Left ventricle myocardium inferior (tissue), 1 donor: Measurements from ENCODE around the gene ACSF3. TPM values are rescaled to one million over a fixed set of nuclear protein-coding genes. Genes with fewer than 3 reads are reported as not detected.

Experiments used
- DNase-seq: peaks from one replicate; pipeline ENCODE4 v3.0.0-alpha.2; 2020
- H3K27ac ChIP-seq: fragments of 200-600 bp; replicated peaks from 2 replicates; pipeline ENCODE4 v1.8.0; 2021
- H3K27me3 ChIP-seq: fragments of 200-600 bp; 2 replicates; pipeline ENCODE4 v1.8.0; 2021; ENCODE audit warnings: low read depth
- H3K36me3 ChIP-seq: fragments of 200-600 bp; 2 replicates; pipeline ENCODE4 v1.8.0; 2021
- H3K4me1 ChIP-seq: fragments of 200-600 bp; 2 replicates; pipeline ENCODE4 v1.8.0; 2021
- H3K4me3 ChIP-seq: fragments of 200-600 bp; 2 replicates; pipeline ENCODE4 v1.8.0; 2021; ENCODE audit warnings: mild to moderate bottlenecking, moderate library complexity
- H3K9me3 ChIP-seq: fragments of 200-600 bp; replicated peaks from 2 replicates; pipeline ENCODE4 v1.8.0; 2021
- intact Hi-C: fragments of 100-400 bp; cut with micrococcal nuclease; formaldehyde crosslinking; loops from one replicate; pipeline ENCODE4 v1.11.0; 2022
- total RNA-seq: library from RNA; stranded (reverse); fragmentation: NEBNext Ultra II Directional; extraction: Animal tissue kit (Norgen Biotek cat#: 25700); gene quantifications from one replicate; pipeline ENCODE4 v1.2.1, GENCODE V29; 2021
- TF ChIP-seq, protein P1 (sequence below): fragments of 200-600 bp; IDR thresholded peaks from 2 replicates; pipeline ENCODE4 v1.8.0; 2021; ENCODE audit warnings: antibody characterized with exemption, mild to moderate bottlenecking, borderline replicate concordance
- donor health status: DM: no; HTN: yes; CAD: no; lungs with severe emphysema.

The ACSF3 gene
- total RNA-seq, 1 donor from 2014 or later: 16.7 TPM

DNA sequence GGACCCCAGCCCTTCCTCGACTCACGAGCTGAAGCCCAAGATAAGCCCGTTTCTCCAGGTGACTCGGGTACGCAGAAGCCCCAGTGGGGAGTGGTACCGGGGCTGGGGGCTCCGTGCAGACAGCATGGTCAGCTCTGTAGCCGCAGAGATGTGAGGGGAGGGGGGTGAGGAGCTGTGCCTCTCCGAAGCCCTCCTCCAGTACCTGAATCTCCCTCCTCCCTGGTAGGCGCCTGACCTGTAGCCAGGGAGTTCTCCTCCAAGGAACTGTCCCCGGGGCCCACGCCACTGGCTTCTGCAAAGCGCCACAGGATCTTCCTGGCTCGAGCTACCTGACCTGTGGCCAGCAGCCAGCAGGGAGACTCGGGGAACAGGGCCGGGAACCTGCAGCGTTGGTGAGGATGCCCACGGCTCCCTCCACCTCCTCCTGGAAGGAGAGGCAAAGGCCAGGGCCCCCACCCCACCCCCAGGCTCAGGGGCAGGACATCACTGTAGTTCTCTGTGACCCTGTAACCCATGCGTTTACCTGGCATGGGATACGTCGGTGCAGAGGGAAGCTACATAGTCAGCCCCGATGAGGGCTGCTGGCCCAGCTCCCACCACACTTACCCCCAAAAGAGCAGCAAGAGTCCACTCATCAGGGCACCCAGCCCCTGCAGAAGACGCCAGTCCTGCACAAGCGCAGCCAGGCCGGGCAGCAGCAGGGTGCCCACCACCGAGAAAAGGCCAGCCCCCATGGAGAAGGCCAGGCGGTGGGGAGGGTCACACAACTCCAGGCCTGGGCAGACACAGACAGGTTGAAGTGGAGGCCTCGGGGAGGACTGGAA, 105.0 kb downstream of the ACSF3 start:
- DNase-seq: no peak
- peaks cover 16% of the 10 kb centered on the region for H3K4me1 ChIP-seq
- intact Hi-C loops: no loop called here
- H3K36me3 ChIP-seq: no peaks in the 10 kb centered on the region
- no peak overlapping the region for H3K27ac ChIP-seq
- H3K27me3 ChIP-seq: peaks cover 69% of the 10 kb centered on the region
- peaks cover 4% of the 10 kb centered on the region for H3K9me3 ChIP-seq
- no peak overlapping the region for H3K4me3 ChIP-seq
- TF ChIP-seq, protein P1, sequence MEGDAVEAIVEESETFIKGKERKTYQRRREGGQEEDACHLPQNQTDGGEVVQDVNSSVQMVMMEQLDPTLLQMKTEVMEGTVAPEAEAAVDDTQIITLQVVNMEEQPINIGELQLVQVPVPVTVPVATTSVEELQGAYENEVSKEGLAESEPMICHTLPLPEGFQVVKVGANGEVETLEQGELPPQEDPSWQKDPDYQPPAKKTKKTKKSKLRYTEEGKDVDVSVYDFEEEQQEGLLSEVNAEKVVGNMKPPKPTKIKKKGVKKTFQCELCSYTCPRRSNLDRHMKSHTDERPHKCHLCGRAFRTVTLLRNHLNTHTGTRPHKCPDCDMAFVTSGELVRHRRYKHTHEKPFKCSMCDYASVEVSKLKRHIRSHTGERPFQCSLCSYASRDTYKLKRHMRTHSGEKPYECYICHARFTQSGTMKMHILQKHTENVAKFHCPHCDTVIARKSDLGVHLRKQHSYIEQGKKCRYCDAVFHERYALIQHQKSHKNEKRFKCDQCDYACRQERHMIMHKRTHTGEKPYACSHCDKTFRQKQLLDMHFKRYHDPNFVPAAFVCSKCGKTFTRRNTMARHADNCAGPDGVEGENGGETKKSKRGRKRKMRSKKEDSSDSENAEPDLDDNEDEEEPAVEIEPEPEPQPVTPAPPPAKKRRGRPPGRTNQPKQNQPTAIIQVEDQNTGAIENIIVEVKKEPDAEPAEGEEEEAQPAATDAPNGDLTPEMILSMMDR: no peak

DNA sequence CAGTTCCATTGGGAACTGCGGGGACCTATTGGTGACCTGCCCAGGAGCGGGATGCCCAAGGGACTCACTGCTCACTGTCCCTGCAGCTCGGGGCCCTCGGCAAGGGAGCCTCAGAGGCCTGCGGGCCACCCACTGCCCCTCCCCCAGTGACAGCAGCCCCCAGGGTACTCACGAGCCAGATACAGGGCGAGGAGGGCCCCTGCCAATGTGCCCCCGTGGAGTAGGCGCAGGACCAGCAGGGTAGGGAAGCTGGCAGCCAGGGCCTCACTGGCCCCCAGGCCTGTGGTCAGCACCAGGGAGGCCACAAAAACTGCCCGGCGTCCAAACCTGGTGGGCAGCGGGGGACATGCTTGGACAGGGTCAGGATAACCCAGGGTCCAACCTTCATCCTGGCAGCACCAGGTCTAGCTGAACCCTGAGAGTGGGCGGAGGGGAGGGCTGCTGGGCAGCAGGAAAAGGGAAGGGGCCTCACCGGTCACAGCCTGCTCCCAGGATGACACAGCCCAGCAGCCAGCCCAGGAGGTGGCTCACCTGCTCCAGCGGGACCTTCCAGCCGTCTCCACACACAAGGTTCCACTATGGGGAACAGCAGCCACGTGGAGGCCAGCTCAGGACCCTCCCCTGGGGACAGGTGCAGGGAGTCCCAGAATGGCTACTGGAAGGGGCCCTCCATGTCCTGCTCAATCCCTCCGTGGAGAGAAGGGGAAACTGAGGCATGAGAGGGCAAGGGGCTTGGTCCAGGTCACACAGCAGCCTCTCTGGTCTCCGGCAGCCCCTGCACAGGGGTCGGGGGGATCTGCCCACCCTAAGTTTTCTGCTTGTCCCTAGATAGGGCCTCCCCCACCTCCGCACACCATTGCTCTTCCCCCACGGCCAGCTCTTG, 105.8 kb downstream of the ACSF3 start:
- Histone ChIP-seq H3K4me1 (peaks cover 16% of the 10 kb centered on the region), H3K9me3 (peaks cover 4% of the 10 kb centered on the region), H3K27me3 (peaks cover 77% of the 10 kb centered on the region), H3K36me3 (no peaks in the 10 kb centered on the region), H3K4me3 (no peak overlapping the region), H3K27ac (no peak overlapping the region)
- DNase-seq: no peak
- intact Hi-C loops: no loop called here
- TF ChIP-seq, protein P1: no peak

DNA sequence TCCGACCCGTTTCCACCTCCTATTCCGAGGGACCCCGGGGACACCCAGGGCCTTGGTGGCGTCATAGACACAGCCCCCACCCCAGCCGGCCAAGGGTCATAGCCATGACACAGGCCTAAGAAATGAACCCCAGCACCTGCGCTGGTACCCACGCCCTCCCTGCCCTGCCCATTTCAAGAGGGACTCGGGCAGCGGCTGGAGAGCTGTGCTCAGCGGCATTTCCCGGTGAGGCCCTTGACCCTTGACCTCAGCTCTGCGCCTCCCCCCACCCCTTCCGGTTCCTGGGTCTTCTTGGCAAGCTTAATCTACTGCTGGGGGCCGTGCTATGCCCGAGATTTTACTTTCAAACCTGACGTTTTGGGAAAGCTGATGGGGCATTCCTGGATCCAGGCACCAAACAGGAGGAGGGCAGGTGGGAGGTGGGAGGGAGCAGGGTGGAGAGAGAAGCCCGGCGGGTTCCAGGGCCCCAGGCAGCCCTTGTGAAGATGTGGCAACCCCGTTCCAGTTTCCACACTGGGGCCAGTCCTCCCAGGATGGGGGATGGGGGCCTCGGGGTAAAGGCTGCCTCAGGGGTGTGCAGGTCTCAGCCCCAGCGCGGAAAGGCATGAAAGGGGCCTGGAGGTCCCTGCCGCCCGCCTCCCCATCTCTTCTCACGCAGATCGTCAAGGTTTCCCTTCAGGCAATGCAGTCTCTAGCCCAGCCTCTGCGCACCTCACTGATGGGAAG, 106.6 kb downstream of the ACSF3 start, which contains the start of gene SLC22A31:
TSS of gene SLC22A31 (minus strand) at position 414 of the 726 bp plus-strand sequence. CDS start at position 378, 36 bp downstream.
- peaks cover 85% of the 10 kb centered on the region for H3K27me3 ChIP-seq
- H3K4me1 ChIP-seq: peaks cover 16% of the 10 kb centered on the region
- H3K4me3 ChIP-seq: peak within 1 kb of the TSS; percentile 51
- no peaks in the 10 kb centered on the region for H3K36me3 ChIP-seq
- intact Hi-C loops: no loop called here
- no peak within 1 kb of the TSS for H3K27ac ChIP-seq
- DNase-seq: no peak
- TF ChIP-seq, protein P1: no peak
- H3K9me3 ChIP-seq: peaks cover 4% of the 10 kb centered on the region

DNA sequence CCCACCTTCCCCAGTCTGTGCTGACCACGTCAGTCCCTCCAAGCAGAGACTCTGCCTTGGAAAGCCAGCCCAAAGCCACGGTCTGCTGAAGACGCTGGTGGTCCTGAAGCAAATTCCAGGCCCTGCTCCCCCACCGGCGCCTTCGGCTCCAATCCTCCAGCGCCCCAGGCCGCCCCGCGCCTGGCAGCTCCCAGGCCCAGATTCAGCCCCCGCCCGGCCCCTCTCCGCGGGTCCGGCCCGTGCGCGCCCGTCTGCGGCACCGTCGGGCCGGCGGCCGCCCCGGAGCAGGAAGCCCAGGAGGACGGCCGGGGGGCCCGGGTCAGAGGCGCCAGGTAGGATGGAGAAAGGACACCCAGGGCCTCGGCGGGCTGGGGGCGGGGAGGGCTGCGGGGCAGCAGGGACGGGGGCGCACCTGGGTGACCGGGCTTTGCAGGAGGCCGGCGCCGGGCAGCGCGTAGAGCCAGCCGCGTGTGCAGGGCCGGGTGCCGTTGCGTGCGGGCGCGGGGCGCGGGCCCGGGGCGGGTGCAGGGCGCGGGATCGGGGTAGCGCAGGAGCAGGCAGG, 107.3 kb downstream of the ACSF3 start:
- peak overlapping the region; percentile 51 for H3K4me3 ChIP-seq
- TF ChIP-seq, protein P1: no peak
- H3K27me3 ChIP-seq: peaks cover 92% of the 10 kb centered on the region
- H3K9me3 ChIP-seq: peaks cover 4% of the 10 kb centered on the region
- DNase-seq: no peak
- H3K36me3 ChIP-seq: no peaks in the 10 kb centered on the region
- no peak overlapping the region for H3K27ac ChIP-seq
- H3K4me1 ChIP-seq: peaks cover 16% of the 10 kb centered on the region
- intact Hi-C loops: no loop called here
